HG02884 (cell line): ENCODE results near the gene SEC16A.

ENCODE experiments used
- ATAC-seq: cut with Tn5 transposase; IDR thresholded peaks from one replicate; pipeline ENCODE4 v1.9.1; 2021; ENCODE audit warnings: mild to moderate bottlenecking, moderate library complexity; ENCODE audit not compliant: unreplicated experiment

SEC16A gene

DNA sequence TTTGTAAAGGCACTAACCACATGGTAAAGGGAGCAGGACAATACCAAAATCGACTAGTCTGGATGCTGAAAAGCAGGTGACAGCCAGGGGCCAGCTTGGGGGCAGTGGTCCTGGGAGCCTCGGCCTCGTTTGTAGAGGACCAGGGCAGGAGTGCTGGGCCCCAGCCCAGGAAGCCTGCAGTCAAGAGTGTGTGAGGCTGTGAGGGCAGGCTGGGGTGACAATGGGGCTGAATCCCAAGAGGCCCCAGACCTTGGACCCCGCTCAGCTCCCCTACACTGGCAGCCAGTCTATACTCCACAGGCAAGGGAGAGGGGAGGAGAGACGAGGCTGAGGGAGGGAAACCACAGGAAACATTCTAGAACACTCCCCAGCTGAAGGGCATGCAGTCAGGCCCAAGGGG is 40.6 kb downstream of the SEC16A start:
- no peak for ATAC-seq

DNA sequence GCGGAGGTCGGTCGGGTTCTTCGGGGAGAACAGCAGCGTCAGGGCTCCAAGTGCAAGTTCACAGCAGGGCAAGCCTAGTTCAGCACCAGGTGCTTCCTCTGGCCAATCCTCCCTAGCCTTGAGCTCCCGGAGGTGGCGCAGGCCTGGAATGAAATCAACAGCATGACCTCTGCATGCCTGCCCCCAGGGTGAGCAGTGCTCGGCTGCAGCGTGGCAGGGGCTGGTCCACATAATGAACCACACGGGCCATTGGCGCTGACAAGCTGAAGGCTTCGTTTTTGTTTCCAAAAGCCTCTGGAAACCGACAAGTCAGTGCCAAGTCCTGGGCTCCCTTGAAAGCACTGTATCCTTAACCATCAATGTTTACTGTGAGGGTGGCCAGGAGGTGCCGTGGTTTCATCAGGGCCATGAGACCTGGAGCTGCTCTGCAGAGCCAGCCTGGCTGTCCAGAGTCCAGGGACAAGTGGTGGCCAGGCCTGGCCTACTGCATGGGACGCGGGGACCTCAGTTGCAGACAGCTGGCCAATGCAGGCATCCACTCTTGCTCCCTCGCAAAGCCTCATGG is 41.1 kb downstream of the SEC16A start:
- ATAC-seq, result no peak

DNA sequence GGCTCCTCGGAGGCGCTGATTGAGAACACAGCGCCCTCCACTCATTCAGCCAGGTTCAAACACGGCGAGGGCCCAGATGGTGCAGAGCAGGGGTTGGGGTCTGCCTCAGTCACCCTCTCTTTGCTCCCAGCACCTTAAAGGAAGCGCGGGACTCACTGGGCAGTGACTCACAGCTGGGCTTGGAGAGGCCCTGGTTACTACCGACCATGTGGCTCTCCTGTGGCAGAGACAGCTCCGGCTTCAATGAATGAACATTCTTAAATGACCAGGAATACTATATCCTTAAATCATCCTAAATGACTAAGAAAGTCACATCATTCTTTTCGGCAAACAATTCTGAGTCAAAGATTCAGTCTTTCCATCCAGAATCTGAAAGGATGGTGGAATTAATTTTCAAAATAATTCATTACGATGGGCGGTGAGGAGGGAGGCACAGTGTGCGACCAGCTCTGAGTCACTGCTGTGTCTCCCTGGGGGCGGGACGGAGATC is 41.6 kb downstream of the SEC16A start:
- no peak for ATAC-seq

DNA sequence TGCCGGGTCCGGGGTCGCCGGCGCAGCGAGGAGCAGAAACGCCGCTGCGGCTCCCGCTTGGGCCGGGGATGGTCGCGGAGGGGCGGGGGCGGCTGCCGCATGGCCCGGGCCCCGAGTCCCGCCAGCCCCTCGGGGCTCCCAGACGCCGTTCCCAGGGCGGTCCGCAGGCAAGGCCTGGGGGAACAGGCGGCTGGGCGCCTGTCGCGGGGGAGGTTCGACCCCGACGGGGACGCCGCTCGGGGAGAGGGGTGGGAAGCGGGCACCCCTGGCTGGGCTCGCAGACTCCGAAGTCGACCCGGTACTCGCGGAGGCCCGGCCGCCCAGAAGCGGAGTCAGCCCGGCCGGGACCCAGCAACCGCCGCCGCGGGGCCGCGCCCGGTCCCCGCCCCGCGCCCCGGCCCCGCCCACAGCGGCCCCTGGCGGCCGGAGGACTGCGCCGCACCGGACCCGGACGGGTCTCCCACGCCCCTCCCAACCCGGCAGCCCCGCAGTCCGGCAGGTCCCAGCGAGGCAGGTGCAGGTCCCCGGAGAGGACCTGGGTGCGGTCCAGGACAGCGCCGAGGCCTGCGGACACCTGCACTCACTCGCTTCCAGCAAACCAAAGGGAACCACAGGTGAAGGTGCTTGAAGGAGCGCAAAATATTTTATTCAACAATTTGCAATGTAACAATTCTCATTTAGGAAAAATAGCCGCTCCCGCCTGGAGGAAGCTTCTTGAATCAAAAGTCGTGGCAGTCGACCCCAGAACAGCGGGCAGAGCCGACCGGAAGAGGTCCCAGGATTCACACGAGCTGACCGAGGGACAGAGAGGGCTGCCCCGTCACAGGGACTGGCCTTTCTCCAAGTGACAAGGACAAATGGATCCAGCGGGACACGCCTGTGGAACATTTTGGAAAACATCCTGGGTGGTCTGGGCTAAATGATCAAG is 43.1 kb downstream of the SEC16A start, which contains the start of gene INPP5E:
TSS of gene INPP5E (minus strand) at position 365 of the 928 bp plus-strand sequence. CDS start 426 bp downstream, outside the sequence.
- peak; percentile 44 for ATAC-seq

DNA sequence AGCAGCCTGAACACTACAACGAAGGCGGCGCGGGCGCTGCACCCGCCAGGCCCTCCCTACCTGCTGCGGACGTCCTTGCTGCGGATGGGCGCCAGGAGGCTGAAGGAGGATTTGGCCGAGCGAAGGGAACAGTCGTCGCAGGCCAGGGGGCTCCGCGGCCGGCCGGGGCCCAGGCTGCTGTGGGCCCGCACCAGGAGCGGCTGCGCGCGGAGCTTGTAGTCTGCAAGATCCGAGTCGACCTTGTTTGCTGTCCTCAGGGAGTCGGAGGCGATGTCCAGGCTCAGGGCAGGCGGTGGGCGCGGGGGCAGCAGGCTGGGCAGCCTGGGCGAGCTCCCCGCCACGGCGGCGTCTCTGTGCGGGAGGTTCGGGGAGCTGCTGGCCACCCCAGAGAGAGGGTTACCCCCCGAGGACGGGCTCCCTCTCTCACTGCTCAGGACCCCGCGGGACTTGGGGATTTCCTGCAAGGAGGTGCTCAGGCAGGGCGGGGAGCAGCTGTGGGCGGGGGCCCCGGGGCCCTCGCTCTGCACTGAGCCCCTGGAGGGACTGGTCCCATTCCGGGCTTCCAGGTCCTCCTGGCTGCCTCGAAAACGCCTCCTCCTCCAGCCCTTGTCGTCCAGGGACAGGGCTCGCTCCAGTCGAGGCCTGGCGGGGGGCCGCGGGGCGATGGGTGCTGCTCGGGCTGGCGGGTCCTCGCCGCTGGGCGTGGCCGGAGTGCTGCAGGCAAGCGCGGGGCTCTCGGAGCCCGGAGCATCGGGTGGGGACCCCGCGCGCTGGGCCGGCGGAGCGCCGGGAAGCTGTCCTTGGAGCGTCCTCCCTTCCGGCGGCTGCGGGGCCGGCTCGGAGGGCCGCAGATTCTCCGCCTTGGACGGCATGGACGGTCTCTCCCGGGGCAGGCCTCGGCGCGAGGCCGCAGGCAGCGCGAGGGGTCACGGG is 44.0 kb downstream of the SEC16A start:
- peak; percentile 41 for ATAC-seq

DNA sequence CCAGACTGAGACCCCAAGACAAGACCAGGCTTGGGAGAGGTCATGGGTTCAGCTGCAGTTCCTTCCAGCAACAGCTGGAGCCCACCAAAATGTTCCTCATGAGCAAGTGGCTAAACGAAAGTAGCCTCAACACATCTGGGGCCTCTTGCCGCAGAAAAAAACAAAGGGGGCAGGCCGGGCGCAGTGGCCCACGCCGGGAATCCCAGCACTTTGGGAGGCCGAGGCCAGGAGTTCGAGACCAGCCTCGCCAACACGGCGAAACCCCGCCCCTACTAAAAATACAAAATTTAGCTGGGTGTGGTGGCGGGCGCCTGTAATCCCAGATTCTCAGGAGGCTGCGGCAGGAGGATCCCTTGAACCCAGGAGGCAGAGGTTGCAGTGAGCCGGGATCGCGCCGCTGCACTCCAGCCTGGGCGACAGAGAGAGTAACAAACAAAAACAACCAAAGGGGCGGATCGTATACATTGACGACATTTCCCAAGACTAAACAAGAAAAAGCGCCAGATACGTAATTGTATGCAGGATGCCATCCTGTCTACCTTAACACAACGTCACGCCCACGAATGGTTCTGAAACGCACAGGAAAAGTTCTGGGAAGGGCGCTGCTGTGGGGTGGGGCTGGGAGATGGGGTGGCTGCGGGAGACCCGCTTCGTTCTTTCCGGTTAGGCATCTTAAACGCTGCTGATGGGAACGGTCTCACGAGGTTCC is 44.8 kb downstream of the SEC16A start:
- ATAC-seq, result no peak

DNA sequence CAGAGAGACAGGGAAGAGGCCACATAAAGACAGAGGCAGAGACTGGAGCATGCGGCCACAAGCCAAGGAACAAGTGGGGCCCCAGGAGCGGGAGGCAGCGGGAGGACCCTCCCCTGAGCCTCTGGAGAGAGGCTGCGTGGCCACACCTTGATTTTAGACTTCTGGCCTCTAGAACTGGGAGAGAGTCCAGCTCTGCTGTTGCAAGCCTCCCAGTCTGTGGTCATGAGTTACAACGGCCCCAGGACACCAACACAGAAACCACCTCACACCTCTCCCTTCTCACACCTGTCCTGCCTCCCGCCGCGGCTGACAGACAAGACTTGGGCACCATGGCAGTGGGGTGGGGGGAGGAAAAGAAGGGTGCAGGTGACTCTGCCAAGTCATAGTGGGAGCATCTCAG is 45.4 kb downstream of the SEC16A start:
- no peak for ATAC-seq

DNA sequence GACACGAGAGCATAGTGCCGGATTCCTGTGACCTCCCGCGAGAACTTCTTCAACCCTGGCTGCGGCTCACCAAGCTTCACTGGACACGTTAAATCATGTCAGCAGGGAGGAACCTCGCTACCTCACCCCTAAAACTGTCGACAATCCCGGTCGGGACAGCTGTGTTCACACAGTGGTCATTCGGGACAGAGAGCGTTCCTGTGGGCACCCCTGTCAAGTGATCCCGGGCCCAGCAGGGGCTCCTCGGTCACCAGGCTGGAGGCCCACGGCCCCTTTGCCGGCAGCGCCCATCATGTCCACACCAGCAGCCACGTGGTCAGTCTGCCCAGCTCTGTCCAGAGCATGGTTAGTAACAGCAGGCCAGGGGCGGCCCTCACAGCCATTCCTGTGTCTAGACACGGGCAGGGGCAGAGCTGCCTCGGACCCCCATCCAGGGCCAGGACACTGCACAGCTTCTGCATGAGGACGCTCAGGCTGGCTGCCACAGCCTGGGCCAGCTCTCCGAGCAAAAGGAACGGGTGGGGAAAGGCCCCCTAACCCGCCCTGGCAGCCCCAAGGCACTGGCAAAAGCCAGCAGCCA is 46.7 kb downstream of the SEC16A start:
- ATAC-seq, result no peak

DNA sequence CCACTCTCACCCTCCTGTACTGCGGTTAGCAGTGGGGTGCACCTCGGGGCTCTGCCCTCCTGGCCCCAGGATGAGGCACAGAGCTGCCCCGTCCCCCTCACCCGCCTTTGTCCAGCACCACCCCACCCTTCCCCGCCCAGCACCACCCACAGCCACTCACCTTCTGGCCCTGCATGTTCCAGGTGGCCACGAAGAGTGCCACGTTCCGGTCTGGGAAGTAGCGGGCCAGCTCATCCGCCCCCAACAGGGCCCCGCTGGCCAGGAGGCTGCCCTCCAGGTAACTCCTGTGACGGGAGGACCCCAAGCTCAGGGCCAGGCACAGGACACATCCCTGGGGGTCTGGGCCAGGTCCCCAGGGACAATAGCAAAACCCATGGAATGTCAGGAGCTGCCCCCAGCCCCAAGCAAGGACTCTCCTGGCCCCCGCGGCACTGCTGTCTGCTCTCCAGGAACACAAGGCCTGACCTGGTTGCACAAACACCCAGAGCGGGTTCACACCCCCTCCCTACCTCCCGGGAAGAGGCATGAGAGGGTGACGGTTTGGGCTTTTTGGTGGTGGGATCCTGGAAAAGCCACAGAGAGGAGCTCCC is 48.2 kb downstream of the SEC16A start:
- no peak for ATAC-seq

DNA sequence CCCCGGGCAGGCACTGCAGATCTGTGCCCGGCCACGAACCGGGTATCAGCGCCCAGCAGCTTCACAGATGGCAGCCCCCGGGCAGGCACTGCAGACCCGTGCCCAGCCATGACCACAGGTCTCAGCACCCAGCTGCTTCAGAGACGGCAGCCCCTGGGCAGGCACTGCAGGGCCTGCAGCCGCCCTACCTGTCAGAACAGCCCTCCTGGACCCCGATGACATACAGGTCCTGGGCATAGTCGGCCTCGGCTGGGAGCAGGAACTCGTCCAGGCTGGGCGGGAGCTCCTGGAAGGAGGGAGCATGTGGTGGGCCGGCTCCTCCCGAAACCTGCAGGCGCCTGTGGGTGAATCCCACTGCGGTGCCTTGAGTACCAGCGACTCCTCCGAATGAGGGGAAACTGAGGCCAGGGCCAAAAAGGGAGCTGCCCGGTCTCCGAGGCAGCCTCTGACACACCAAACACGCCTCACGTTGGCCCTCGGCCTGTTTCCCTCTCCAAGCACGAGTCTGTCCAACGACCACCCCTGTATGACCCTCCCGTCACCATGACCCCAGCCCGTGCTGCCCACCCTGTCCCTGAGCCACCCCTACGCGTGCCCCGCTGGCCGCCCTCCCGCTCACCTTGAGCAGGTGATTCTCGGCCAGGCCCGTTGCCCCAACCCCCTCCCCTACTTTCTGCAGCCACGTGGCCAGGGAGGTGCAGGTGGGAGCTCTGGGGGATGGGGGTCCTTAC is 48.8 kb downstream of the SEC16A start:
- no peak for ATAC-seq

DNA sequence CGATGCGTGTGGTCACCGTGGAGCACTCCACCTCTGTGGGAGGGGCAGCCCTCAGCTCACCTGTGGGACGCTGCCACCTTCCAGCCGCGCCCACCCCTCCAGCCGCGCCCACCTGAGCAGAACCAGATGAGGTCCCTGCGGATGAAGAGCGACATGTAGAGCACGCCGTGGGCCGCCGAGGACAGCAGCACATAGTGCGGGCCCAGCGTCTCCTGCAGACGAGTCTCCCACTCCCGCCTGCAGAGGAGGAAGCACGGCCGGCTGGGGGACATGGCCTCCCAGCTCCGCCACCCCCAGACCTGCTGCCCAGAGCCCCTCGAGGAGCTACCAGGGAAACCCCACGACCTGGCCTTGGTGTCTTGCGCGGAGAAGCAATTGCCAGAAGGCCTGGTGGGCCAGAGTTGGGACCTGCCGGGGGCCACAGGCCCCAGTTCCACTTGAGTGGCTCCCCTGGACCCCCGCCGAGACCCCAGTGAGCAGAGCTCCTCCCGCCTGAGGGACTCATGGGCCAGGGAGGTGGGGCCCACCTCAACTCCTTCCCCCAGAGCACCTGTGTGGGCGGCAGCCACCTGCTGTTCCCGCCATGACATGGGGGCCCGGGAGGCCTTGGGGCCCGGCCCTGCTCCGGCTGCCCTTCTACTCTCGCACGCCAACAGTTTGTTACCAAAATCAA is 49.7 kb downstream of the SEC16A start:
- no peak for ATAC-seq

DNA sequence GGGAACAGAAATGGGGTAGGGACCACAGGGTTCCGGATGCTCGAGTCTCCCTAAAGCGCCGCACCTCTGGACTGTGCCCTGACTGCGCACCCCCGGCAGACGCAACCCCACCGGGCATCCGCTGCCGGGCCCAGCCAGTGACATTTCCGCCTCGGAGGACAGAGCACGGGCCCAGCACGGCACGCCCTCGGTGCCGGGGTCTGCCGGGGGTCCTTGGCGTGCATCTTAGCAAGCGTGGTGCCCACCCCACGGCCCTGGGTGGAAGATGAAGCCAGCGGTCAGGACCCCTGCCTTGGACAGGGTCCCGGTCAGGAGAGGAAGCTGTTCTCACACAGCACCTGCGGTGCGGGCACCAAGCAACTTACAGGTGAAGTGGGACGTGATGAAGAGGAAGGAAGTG is 50.2 kb downstream of the SEC16A start:
- no peak for ATAC-seq

DNA sequence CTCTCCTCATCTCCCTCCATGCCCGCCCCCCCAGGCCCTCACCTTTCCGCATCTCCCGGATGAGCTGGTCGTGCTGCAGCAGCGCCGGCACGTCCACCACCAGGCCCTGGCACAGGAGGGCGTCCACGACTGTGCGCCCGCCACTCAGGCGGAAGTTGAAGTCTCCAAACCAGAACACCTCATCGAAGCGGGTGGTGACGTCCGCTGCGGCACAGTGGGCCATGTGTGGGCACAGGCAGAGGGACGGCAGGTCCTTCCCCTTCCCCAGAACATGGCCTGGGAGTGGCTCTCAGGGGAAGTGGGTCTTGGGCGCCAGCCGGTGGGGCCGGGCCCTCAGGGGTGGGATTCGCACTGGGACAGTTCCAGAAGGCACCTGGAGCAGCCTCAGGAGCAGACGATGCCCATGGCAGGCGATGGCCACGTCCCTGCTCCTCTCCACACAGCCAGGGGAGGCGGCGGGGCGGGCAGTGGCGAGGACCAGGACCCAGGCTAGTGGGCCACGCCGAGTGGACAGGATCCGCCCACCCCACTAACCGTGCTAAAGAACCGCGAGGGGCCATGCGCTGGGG is 51.0 kb downstream of the SEC16A start:
- ATAC-seq, result no peak

DNA sequence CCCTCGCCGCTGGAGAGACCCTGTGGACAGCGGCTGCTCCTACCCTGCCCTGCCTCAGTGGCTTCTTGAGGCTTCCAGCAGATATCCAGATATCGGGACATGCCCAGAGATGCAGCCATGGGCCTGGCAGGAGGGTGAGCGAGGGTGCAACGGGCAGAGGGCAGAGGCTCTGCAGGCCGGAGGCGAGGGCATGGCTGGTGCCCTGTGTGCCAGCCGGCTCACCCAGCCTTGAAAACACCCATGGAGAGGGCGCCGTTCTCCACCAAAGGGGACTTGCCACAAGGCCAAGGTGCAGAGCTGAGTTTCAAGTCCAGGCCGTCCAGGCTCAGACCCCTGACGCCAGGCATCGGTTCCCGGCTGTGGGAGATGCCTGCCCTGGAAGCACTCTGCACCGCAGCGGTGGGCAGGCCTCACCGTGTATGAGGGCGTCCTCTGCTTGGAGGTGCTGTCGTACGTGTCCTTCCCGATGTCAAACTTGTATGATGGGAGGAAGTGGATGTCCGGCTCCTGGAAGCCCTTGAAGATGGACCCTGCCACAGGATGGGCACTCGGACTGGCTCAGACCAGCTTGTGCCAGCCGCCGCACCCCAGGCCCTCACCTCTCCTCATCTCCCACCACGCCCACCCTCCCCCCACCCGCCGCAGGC is 52.1 kb downstream of the SEC16A start:
- ATAC-seq, result no peak

DNA sequence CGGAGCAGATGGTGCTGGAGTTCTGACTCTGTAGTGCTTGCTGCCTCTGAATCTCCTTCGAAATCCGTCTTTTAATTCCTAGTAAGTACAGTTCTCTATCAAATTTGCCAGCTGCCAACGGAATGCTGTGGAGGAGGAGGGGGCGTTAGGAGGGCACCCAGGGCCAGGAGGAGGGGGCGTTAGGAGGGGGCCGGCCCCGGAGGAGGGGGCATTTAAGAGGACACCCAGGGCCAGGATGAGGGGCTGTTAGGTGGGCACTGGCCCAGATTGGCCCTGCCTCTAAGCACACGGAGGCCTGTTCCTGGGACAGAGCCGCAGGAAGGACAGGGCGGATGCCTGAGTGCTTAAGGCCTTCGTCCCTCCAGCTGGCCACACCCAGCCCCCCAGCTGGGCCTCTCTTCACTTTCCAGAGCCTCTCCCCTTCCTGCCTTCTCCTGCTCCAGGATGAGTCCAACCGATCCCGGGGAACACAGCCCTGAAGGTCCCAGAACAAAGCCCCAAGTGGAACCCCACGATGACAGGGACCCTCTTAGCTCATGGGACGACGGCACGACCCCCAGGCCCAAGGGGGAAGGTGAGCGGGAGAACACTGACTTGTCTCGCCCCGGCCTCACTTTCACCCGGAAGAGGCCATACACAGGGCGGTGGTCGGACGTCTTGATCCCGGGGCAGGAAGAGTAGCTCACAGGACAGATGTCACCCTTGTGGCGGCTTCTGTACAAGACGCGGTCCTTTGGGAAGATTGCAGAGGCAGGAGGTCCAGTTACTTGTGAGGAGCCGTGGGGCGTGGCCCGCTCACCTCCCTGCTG is 53.0 kb downstream of the SEC16A start:
- no peak for ATAC-seq

DNA sequence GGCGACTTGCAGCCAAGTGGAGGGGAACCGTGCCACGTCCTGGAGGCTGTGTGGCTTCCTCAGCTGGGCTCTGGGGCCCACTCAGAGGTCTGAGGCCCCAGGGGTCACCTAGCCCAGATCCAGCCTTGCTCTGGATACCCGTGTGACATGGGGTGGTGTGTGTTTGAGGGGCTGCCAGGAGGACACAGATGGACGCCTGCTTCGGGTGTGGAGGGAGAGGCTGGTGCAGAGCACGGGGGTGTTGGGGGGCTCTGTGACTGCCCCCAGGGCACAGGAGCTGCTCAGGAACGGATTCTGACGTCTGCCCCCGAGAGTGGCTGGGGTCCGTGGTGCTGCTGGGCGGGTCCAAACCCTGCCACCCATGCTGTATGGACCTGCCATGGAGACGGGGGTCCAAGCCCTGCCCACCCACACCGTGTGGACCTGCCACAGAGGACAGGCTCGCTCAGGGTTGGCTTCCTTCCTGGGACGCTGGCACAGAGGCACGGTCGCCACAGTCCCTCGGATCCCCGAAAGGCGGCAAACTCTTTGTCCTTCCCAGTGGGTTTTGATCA is 53.7 kb downstream of the SEC16A start:
- no peak for ATAC-seq

DNA sequence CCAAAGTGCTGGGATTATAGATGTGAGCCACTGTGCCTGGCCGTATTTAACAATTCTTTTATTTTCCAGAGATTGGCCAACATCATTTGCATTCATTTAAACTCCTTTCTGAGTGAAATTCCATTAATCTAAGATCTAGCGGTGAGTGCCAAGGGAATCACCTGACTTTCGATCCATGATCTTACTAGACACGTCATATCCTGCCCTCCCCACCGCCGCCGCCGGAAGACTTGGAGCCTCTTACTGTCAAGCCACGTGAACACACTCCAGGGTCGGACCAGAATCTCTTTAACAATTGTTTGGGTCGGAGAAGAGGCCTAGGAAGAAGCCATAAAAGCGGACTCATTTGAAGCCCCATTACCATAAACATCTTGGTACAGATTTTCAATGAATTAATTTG is 56.1 kb downstream of the SEC16A start:
- ATAC-seq, result no peak
